HG02973 (cell line): Measurements from ENCODE around the gene OSBPL3.
"Not testable (repeated sequence)": the region's sequence is repeated elsewhere in the genome, so short reads cannot be mapped to it uniquely, and the experiment has no call there.

Experiments
- ATAC-seq: cut with Tn5 transposase; IDR thresholded peaks from one replicate; pipeline ENCODE4 v1.9.1; 2021; ENCODE audit warnings: moderate library complexity; ENCODE audit not compliant: unreplicated experiment

Gene OSBPL3

DNA sequence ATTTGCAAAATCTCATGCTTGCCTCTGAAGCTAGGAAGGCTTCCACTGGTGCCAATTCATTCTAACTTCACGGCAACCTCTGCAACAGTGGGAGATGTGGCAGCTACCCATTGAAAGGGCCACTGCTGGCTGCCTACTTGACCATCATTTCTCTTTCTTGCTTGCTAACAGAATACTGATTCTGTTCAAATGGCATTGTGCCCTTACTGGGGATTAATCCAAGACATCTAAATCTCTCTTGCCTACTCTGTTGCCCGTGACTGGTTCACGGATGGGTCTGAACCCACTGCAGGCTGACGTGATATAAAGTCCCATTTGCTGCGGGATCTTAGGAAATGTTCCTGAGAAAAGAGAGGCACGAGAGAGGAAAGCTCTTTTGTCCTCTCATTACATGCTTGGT, 171.5 kb downstream of the OSBPL3 start:
- no peak for ATAC-seq

- no peak for ATAC-seq
These were observed 177.7 kb downstream of the OSBPL3 start for GRCh38 chr7:24802300-24802699.

DNA sequence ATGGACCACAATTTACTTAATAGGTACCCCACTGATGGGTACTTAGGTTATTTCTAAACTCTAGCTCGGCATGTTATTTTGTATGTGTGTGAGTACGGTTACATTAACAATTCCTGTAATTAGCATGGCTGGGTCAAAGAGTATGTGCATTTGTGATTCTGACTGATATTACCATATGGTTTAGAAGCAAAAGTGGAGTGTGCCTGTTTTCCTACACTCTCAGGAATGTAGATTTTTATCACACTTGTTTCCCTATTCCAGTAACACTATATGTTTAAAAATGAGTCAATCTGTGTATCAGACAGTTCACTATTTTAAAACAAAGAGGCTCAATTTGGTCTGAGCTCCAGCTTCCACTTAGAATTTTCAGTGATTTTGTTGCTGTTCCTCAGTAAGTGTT, 178.1 kb downstream of the OSBPL3 start:
- no peak for ATAC-seq

GRCh38 chr7:24800667-24801066, 179.3 kb downstream of the OSBPL3 start:
- ATAC-seq: no peak

GRCh38 chr7:24800073-24800472, 179.9 kb downstream of the OSBPL3 start:
- no peak for ATAC-seq

GRCh38 chr7:24799506-24799905, 180.5 kb downstream of the OSBPL3 start:
- ATAC-seq: no peak

- no peak for ATAC-seq
These were observed 181.7 kb downstream of the OSBPL3 start for GRCh38 chr7:24798261-24798660.

- no peak for ATAC-seq
These were observed 182.7 kb downstream of the OSBPL3 start for GRCh38 chr7:24797270-24797669.

- no peak for ATAC-seq
These were observed 184.6 kb downstream of the OSBPL3 start for GRCh38 chr7:24795407-24795767.

- not testable (repeated sequence) for ATAC-seq
These were observed 185.1 kb downstream of the OSBPL3 start for GRCh38 chr7:24794751-24795406.

DNA sequence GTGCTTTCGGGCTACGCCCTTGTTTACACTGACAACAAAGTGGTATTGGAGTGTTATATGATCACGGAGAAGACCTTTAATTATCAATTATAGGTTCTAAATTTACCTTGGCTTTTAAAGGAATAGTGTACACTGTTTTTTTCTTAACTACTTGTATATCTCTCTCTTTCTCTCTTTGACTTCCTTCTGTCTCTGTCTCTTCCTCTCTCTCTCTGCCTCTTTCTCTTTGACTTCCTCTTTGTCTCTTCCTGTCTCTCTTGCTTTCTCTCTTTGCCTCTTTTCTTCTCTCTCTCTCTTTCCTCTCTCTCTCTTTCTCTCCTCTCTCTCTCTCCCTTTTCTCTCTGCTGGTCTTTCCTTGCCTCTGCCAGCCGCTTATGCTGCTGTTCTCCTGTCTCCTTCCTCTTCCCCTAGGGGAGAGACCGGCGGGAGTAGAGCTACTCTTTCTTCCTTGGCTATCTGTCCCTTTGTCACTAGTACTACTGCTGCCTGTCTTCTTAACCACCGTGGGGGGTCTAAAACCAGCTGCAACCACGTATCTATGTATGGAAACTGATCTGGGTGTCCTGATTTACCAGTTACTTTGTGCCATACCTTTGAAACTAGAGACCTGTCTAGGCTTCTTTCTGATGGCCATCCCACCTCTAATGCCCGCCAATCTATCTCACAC, 185.9 kb downstream of the OSBPL3 start:
- ATAC-seq: no peak

DNA sequence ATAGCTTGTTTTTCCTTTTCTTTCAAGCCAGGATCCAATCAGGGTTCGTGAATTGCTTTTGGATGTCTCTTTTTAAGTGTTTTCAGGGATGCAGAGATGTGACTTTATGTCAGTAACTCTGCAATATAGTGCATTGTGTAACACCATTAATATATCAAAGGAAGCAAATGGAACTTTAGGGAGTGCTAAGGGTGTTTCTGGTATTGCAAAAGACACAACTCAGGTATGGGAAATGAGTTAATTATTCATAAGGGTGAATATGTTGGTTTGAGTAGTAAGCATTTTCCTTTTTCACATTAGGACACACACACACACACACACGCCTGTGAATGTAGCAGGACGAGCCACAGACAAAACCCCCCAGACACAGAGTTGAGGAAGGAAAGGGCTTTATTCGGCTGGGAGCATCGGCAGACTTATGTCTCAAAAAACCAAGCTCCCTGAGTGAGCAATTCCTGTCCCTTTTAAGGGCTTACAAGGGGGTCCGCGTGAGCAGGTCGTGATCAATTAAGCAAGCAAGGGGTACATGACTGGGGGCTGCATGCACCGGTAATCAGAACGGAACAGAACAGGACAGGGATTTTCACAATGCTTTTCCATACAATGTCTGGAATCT, 190.9 kb downstream of the OSBPL3 start:
- no peak for ATAC-seq

DNA sequence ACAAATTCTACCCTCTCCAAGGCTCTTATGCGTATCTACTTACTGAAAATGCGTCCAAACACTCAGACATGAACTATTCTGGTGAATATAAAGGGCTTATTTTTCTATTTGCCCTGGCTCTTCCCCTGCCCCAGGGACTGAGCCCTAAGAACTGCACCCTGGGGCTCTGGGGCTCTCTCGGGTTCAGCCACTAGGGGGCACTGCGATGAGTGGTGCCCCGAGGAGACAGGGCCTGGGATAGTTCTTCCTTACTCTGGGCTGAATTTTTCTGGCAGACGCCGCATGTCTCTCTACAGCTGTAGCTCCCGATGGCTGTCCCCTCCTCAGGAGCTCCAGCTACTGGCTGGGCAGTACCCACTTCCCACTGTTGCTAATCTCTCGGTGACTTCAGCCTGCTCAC, 191.9 kb downstream of the OSBPL3 start:
- ATAC-seq: no peak

- ATAC-seq: no peak
These were observed 193.0 kb downstream of the OSBPL3 start for GRCh38 chr7:24786941-24787340.

- ATAC-seq: no peak
These were observed 193.7 kb downstream of the OSBPL3 start for GRCh38 chr7:24786306-24786705.

DNA sequence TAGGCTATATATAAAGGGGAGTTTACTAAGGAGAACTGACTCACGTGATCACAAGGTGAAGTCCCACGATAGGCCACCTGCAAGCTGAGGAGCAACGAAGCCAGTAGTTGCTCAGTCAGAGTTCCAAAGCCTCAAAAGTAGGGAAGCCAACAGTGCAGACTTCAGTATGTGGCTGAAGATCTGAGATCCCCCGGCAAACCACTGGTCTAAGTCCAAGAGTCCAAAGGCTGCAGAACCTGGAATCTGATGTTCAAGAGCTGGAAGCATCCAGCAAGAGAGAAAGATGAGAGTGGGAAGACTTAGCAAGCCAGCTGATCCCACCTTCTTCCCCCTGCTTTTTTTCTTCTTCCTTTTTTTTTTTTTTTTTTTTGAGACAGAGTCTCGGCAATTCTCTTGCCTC, 195.7 kb downstream of the OSBPL3 start:
- no peak for ATAC-seq

DNA sequence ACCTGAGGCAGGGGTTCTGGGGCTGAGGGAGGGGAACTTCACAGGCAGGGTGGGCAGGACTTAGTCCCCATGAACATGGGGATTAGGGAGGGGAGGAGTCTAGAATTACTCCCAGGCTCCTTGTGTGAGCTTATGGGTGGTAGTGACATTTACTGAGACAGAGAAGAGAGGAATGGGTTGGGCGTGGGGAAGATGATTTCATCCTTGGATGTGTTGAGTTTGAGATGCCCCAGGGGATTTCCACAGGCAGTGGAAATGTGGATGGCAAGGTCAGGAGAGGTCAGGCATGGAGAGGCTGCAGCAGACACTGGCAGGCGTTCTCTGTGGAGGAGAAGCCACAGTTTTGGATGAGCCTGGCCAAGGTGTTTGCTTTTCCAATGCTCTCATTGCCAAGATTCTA, 196.3 kb downstream of the OSBPL3 start:
- ATAC-seq: no peak

DNA sequence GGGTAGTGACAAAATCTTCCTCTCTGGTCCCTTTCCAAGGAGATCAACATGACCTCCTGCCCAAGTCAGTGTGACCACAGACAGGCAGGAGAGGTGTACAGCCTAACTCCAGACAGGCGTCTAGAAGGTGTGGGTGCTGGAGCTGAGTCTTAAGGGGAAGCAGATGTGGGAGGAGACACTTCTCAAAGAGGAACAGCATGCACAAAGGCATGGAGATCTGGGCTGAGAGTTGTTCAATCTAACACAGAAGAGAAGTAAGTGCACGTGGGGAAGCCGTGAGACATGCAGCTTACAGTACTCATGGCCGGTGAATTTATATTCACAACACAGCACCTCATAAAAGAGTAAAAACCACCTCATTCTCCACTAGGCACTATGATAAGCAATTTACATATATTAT, 198.9 kb downstream of the OSBPL3 start:
- no peak for ATAC-seq

- ATAC-seq: peak; percentile 10
These were observed 200.7 kb downstream of the OSBPL3 start for GRCh38 chr7:24779283-24779655.

DNA sequence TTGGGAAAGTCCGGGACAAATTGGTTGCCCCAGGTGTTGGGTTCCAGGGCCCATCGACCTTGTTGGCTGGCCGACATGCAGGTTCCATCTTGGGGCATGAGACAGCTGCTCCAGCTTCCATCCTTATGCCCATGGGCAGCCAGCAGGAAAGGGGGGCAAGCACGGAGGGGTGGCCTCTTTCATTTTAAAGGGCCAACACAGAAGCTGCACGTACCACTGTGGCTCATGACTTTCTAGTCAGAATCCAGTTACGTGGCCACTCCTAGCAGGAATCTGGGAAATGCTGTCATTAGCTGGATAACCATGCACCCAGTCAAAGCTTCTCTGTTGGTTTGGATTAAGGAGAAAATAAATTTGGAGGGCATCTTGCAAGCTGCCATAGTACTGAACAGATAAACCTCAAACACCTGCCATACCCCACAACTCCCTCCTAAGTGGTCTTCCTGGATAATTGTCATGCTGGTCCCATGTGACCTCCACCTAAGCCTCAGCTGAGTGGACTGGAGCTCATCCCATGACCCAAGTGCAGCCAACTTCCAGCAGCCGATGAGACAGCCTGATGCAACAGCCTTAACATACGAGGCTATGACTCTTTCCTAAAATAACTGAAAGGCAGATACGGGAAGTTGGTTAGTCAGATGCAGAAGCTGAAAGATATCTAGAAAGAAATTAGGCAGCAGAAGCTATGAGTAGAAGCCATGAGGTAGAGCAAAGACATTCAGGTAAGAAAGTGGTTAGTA, 201.3 kb downstream of the OSBPL3 start:
- peak; percentile 58 for ATAC-seq

GRCh38 chr7:24777806-24778205, 202.2 kb downstream of the OSBPL3 start:
- ATAC-seq: no peak

GRCh38 chr7:24773646-24774045, 206.3 kb downstream of the OSBPL3 start:
- ATAC-seq: no peak
